HepG2 (cell line): ENCODE measurements around the gene CCDC80. TPM values are rescaled to one million over a fixed set of nuclear protein-coding genes. Genes with fewer than 3 reads are reported as not detected.

ENCODE experiments used
- ARNT2 ChIP-seq: sonication (generic); formaldehyde crosslinking; IDR thresholded peaks from 2 replicates; pipeline ENCODE4 v1.8.0; 2022; ENCODE audit warnings: mild to moderate bottlenecking, low read depth, missing genetic modification reagents, moderate library complexity
- CBX2 ChIP-seq, 2 experiments: fragments of 200-600 bp in 1 of 2; sonication (generic); formaldehyde crosslinking in 1 of 2; IDR thresholded peaks; 2 replicates each; pipeline versions ENCODE4 v1.7.0 to v1.8.1; 2018 to 2022; ENCODE audit warnings: low read depth in 2 of 2, low read length in 1 of 2, mild to moderate bottlenecking in 1 of 2, missing genetic modification reagents in 1 of 2
- CCAR2 ChIP-seq: fragments of 200-400 bp; formaldehyde crosslinking; optimal IDR thresholded peaks from 2 replicates; pipeline ENCODE3; 2018; ENCODE audit warnings: low read depth, mild to moderate bottlenecking, low read length, moderate library complexity
- EED ChIP-seq: sonication (generic); formaldehyde crosslinking; IDR thresholded peaks from 2 replicates; pipeline ENCODE4 v1.5.0; 2020; ENCODE audit warnings: mild to moderate bottlenecking, missing genetic modification reagents
- ETV6 ChIP-seq: sonication (generic); formaldehyde crosslinking; conservative IDR thresholded peaks from 2 replicates; pipeline ENCODE4 v1.4.0; 2020; ENCODE audit warnings: missing genetic modification reagents
- HNRNPLL ChIP-seq: fragments of 200-400 bp; formaldehyde crosslinking; IDR thresholded peaks from 2 replicates; pipeline ENCODE4 v1.6.1; 2017; ENCODE audit warnings: mild to moderate bottlenecking, low read depth, low read length; ENCODE audit not compliant: poor library complexity, severe bottlenecking
- HNRNPUL1 ChIP-seq: fragments of 200-400 bp; formaldehyde crosslinking; IDR thresholded peaks from 2 replicates; pipeline ENCODE4 v1.6.1; 2017; ENCODE audit warnings: low read depth, mild to moderate bottlenecking, low read length, moderate library complexity
- HOXD1 ChIP-seq: sonication (generic); formaldehyde crosslinking; IDR thresholded peaks from 2 replicates; pipeline ENCODE4 v1.5.0; 2020; ENCODE audit warnings: missing genetic modification reagents
- NPAS2 ChIP-seq: sonication (generic); formaldehyde crosslinking; IDR thresholded peaks from 2 replicates; pipeline ENCODE4 v1.8.0; 2022; ENCODE audit warnings: mild to moderate bottlenecking, missing genetic modification reagents, borderline replicate concordance
- NR2F6 ChIP-seq, 2 experiments: IDR thresholded peaks; 2 replicates each; pipeline ENCODE4 v1.6.1; 2016; ENCODE audit warnings: antibody characterized with exemption in 1 of 2, mild to moderate bottlenecking in 1 of 2
- SMYD3 ChIP-seq: sonication (generic); formaldehyde crosslinking; IDR thresholded peaks from 2 replicates; pipeline ENCODE4 v1.8.1; 2023; ENCODE audit warnings: mild to moderate bottlenecking, missing genetic modification reagents
- SNRNP70 ChIP-seq: fragments of 200-400 bp; formaldehyde crosslinking; IDR thresholded peaks from 2 replicates; pipeline ENCODE4 v1.6.1; 2017; ENCODE audit warnings: mild to moderate bottlenecking, low read depth, low read length, moderate library complexity
- SOX6 ChIP-seq, 2 experiments: fragments of 450-650 bp in 1 of 2; sonication (generic) in 1 of 2; formaldehyde crosslinking in 1 of 2; IDR thresholded peaks; 2 replicates each; pipeline versions ENCODE4 v1.4.0 to v1.6.1; 2017 to 2020; ENCODE audit warnings: antibody characterized with exemption in 1 of 2, mild to moderate bottlenecking in 1 of 2, missing genetic modification reagents in 1 of 2
- SP5 ChIP-seq: IDR thresholded peaks from 2 replicates; pipeline ENCODE4 v1.6.1; 2016; ENCODE audit warnings: low read depth, borderline replicate concordance
- SRSF9 ChIP-seq: fragments of 200-400 bp; formaldehyde crosslinking; IDR thresholded peaks from 2 replicates; pipeline ENCODE4 v1.6.1; 2018; ENCODE audit warnings: borderline replicate concordance, mild to moderate bottlenecking, low read depth, low read length; ENCODE audit not compliant: insufficient read depth, poor library complexity, severe bottlenecking
- TBL1XR1 ChIP-seq: fragments of 150-350 bp; IDR thresholded peaks from 2 replicates; pipeline ENCODE4 v1.6.1; 2014; ENCODE audit warnings: borderline replicate concordance, low read length; ENCODE audit not compliant: partially characterized antibody
- TBX2 ChIP-seq: sonication (generic); formaldehyde crosslinking; IDR thresholded peaks from 2 replicates; pipeline ENCODE4 v1.5.0; 2020; ENCODE audit warnings: missing genetic modification reagents, mild to moderate bottlenecking, borderline replicate concordance
- ZBTB3 ChIP-seq: sonication (generic); formaldehyde crosslinking; IDR thresholded peaks from 2 replicates; pipeline ENCODE4 v1.4.0; 2020; ENCODE audit warnings: low read depth, mild to moderate bottlenecking, moderate library complexity, missing genetic modification reagents, borderline replicate concordance
- ZKSCAN1 ChIP-seq: fragments of 150-350 bp; IDR thresholded peaks from 2 replicates; pipeline ENCODE4 v1.6.1; 2014; ENCODE audit warnings: low read length
- ZNF282 ChIP-seq: fragments of 450-650 bp; IDR thresholded peaks from 2 replicates; pipeline ENCODE4 v1.6.1; 2018; ENCODE audit not compliant: partially characterized antibody
- ZNF724P ChIP-seq: sonication (generic); formaldehyde crosslinking; IDR thresholded peaks from 2 replicates; pipeline ENCODE4 v1.8.0; 2022; ENCODE audit warnings: missing genetic modification reagents, borderline replicate concordance
- polyA plus RNA-seq, 8 experiments: library from polyadenylated mRNA; depleted of rRNA in 3 of 8; stranded (reverse) in 7 of 8; unstranded in 1 of 8; fragments of >200 nt; fragmentation: Illumina TruSeq in 4 of 8; extraction: Trizol in 4 of 8; gene quantifications; 2 replicates each; pipeline versions ENCODE4 v1.2.1 to v1.2.3, GENCODE V29; 2011 to 2016; ENCODE audit warnings: low read depth in 4 of 8, missing spikeins in 1 of 8, mixed read lengths in 1 of 8; ENCODE audit not compliant: insufficient read depth in 1 of 8
- total RNA-seq, 5 experiments: library from RNA; depleted of rRNA; stranded (reverse); fragments of >200 nt; fragmentation: Illumina TruSeq; extraction: Trizol; gene quantifications; 2 replicates each; pipeline ENCODE4 v1.2.3, GENCODE V29; 2016; ENCODE audit warnings: low read depth in 1 of 5
- TF ChIP-seq, protein P1 (sequence below): sonication (generic); formaldehyde crosslinking; IDR thresholded peaks from 2 replicates; pipeline ENCODE4 v1.5.0; 2020; ENCODE audit warnings: missing genetic modification reagents
- TF ChIP-seq, protein P2 (sequence below): sonication (generic); formaldehyde crosslinking; IDR thresholded peaks from 2 replicates; pipeline ENCODE4 v1.8.0; 2022; ENCODE audit warnings: missing genetic modification reagents, mild to moderate bottlenecking, borderline replicate concordance
- TF ChIP-seq, protein P3 (sequence below): sonication (generic); formaldehyde crosslinking; IDR thresholded peaks from 2 replicates; pipeline ENCODE4 v1.8.0; 2022; ENCODE audit warnings: missing genetic modification reagents, mild to moderate bottlenecking, moderate library complexity, borderline replicate concordance

Gene CCDC80
- total and polyA plus RNA-seq, 2 of the 13 experiments (the other 11 are each of a cell fraction or from before 2014, with no cell fraction given), result not detected

GRCh38 chr3:112561734-112562529 lies 79.0 kb downstream of the CCDC80 start, which contains the start of the genes ATG3 and SLC35A5 (continued):
- peak; percentile 69 for TF ChIP-seq TBL1XR1
- peak; percentile 80 for TF ChIP-seq NPAS2 (CRISPR knock-in tag)
- TF ChIP-seq ZNF282, result no peak
- no peak for TF ChIP-seq CCAR2
- TF ChIP-seq HOXD1, result no peak
- peak; percentile 72; the same call in 1 of the 2 replicates for TF ChIP-seq ETV6 (CRISPR knock-in tag)
- TF ChIP-seq, protein P1, sequence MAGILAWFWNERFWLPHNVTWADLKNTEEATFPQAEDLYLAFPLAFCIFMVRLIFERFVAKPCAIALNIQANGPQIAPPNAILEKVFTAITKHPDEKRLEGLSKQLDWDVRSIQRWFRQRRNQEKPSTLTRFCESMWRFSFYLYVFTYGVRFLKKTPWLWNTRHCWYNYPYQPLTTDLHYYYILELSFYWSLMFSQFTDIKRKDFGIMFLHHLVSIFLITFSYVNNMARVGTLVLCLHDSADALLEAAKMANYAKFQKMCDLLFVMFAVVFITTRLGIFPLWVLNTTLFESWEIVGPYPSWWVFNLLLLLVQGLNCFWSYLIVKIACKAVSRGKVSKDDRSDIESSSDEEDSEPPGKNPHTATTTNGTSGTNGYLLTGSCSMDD (CRISPR knock-in tag), result no peak
- TF ChIP-seq ARNT2 (CRISPR knock-in tag), result peak; percentile 94; the same call in 1 of the 2 replicates
- peak; percentile 91 for TF ChIP-seq ZNF724P (CRISPR knock-in tag)
- TF ChIP-seq NR2F6 (IDR thresholded peaks at IDR 0.05), result no peak
- no peak for TF ChIP-seq NR2F6 (CRISPR knock-in tag; IDR thresholded peaks at IDR 0.05)
- TF ChIP-seq CBX2 (IDR thresholded peaks at IDR 0.05; ENCODE audit: low read depth, low read length), result no peak
- 0 out of 2 replicates have a peak, but pooled peaks have one; percentile 56 for TF ChIP-seq CBX2 (CRISPR knock-in tag; IDR thresholded peaks at IDR 0.05; ENCODE audit: low read depth)
- no peak for TF ChIP-seq SRSF9
- TF ChIP-seq SOX6 (IDR thresholded peaks at IDR 0.05), result no peak
- TF ChIP-seq SOX6 (CRISPR knock-in tag; IDR thresholded peaks at IDR 0.05), result peak; percentile 73
- peak; percentile 97 for TF ChIP-seq HNRNPLL
- TF ChIP-seq, protein P2, sequence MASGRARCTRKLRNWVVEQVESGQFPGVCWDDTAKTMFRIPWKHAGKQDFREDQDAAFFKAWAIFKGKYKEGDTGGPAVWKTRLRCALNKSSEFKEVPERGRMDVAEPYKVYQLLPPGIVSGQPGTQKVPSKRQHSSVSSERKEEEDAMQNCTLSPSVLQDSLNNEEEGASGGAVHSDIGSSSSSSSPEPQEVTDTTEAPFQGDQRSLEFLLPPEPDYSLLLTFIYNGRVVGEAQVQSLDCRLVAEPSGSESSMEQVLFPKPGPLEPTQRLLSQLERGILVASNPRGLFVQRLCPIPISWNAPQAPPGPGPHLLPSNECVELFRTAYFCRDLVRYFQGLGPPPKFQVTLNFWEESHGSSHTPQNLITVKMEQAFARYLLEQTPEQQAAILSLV (CRISPR knock-in tag), result no peak
- TF ChIP-seq SP5 (CRISPR knock-in tag), result peak; percentile 83
- peak; percentile 84 for TF ChIP-seq EED (CRISPR knock-in tag)
- no peak for TF ChIP-seq HNRNPUL1
- no peak; the same call in 1 of the 2 replicates for TF ChIP-seq SMYD3 (CRISPR knock-in tag)
- TF ChIP-seq TBX2, result peak; percentile 96
- no peak for TF ChIP-seq SNRNP70
- no peak for TF ChIP-seq ZKSCAN1
- no peak for TF ChIP-seq ZBTB3 (CRISPR knock-in tag)
- TF ChIP-seq, protein P3, sequence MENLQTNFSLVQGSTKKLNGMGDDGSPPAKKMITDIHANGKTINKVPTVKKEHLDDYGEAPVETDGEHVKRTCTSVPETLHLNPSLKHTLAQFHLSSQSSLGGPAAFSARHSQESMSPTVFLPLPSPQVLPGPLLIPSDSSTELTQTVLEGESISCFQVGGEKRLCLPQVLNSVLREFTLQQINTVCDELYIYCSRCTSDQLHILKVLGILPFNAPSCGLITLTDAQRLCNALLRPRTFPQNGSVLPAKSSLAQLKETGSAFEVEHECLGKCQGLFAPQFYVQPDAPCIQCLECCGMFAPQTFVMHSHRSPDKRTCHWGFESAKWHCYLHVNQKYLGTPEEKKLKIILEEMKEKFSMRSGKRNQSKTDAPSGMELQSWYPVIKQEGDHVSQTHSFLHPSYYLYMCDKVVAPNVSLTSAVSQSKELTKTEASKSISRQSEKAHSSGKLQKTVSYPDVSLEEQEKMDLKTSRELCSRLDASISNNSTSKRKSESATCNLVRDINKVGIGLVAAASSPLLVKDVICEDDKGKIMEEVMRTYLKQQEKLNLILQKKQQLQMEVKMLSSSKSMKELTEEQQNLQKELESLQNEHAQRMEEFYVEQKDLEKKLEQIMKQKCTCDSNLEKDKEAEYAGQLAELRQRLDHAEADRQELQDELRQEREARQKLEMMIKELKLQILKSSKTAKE (CRISPR knock-in tag), result peak; percentile 62; the same call in 1 of the 2 replicates
